ENCODE results near the gene NAA38. TPM values are rescaled to one million over a fixed set of nuclear protein-coding genes. Genes with fewer than 3 reads are reported as not detected.

Gene NAA38
- polyA plus RNA-seq, 1 donor (not counting 4 experiments of a cell fraction or from before 2014, with no cell fraction given): 70.9 TPM

DNA sequence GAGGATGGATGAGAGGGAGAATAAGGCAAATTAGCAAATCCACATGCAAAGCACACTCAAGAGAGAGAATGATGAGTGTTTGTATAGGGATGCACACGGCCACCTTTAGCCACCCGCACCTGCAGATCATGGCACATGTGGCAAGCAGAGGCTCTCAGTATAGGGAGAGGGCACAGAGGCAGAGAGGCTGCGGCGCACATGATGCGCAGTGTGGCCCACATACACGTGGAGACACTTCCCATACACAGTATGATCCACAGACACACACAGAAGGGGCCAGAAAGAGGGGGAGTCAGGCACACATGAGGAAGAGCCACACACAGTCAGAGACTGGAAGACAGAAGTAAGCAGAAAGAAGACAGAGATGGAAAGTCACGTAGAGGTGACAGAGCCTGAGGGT is 24.7 kb upstream of the NAA38 start:
- Histone ChIP-seq H3K9ac (ENCODE audit: control insufficient read depth, extremely low read depth, insufficient read depth, low read length) (peak overlapping the region; percentile 19), H3K79me2 (ENCODE audit: control insufficient read depth, insufficient read depth, low read length) (peaks cover 9% of the 10 kb centered on the region), H3K9me3 (ENCODE audit: control insufficient read depth, low read depth, low read length) (no peaks in the 10 kb centered on the region), H4K20me1 (ENCODE audit: control insufficient read depth, extremely low read depth, insufficient read depth, low read length) (no peaks in the 10 kb centered on the region), H3K27me3 (ENCODE audit: control insufficient read depth, extremely low read depth, insufficient read depth, low read length) (no peaks in the 10 kb centered on the region), H3K27ac (ENCODE audit: control insufficient read depth, insufficient read depth, low read length) (no peak overlapping the region), H3K4me1 (ENCODE audit: control insufficient read depth, extremely low read depth, insufficient read depth, low read length) (peaks cover 25% of the 10 kb centered on the region), H3K4me2 (ENCODE audit: control insufficient read depth, extremely low read depth, insufficient read depth, low read depth, low read length) (peak overlapping the region; percentile 17), H3K4me3 (ENCODE audit: control insufficient read depth in 2 of 3, extremely low read depth in 1 of 3, insufficient read depth in 2 of 3, low read depth in 1 of 3, low read length in 3 of 3) (no peak overlapping the region), H2AFZ (ENCODE audit: control insufficient read depth, low read length) (no peak overlapping the region), H3K9me1 (ENCODE audit: control insufficient read depth, extremely low read depth, insufficient read depth, low read length) (no peaks in the 10 kb centered on the region), H3K36me3 (ENCODE audit: control insufficient read depth in 2 of 2, extremely low read depth in 1 of 2, insufficient read depth in 2 of 2, low read length in 2 of 2) (peaks cover 6 to 12% of the 10 kb centered on the region in 2 experiments)
- dilution Hi-C loops (cut with MboI; ENCODE audit: extremely low pct_ligation_motif_present, low sequenced_read_pairs): no loop called here
- no peak for DNase-seq (ENCODE audit: low read depth, low spot score)
- FAIRE-seq: no peak
- TF ChIP-seq CTCF (optimal IDR thresholded peaks at IDR 0.05 in 1 of 3, IDR thresholded peaks at IDR 0.05 in 1 of 3, conservative IDR thresholded peaks at IDR 0.05 in 1 of 3; ENCODE audit: extremely low read depth in 1 of 3, insufficient read depth in 2 of 3, low read length in 3 of 3) (no peak), EZH2 (IDR thresholded peaks at IDR 0.05; ENCODE audit: low read length) (no peak)

DNA sequence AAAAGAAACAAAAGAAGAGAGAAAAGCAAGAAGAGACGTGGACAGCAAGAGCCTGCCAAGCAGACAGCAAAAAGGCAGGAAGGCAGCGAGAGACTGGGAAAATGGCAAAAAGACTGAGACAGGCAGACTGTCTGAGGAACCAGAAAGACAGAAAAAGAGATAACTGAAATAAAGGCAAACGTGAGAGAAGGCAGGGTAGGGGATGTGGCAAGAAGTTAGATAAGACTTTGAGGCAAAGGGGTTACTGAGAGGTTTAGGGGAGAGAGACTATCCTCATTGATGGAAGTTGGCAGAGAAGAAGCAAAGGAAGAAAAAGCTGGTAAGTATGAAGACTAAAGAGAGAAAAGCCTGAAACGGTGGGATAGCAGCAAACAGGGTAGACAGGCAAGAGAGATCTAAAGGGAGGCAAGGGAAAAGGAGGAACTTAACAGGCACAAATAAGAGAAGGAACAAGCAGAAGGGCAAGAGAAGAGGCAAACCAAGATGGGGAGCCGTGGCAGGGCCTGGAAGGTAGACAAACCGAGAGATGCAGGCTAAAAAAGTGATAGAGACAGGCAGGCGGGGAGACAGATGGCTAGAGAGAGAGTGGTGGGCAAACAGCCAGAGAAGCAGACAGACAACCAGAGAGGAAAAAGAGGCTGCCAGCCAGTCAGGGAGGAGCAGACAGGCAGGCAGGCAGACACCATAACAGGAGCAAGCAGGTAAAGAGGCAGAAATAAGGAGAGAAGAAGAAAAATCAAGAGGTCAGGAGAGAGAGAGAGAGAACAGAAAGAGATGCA is 24.1 kb upstream of the NAA38 start:
- Histone ChIP-seq H4K20me1 (ENCODE audit: control insufficient read depth, extremely low read depth, insufficient read depth, low read length) (no peaks in the 10 kb centered on the region), H3K27me3 (ENCODE audit: control insufficient read depth, extremely low read depth, insufficient read depth, low read length) (no peaks in the 10 kb centered on the region), H3K9ac (ENCODE audit: control insufficient read depth, extremely low read depth, insufficient read depth, low read length) (no peak overlapping the region), H3K9me1 (ENCODE audit: control insufficient read depth, extremely low read depth, insufficient read depth, low read length) (no peaks in the 10 kb centered on the region), H3K4me1 (ENCODE audit: control insufficient read depth, extremely low read depth, insufficient read depth, low read length) (peaks cover 20% of the 10 kb centered on the region), H3K79me2 (ENCODE audit: control insufficient read depth, insufficient read depth, low read length) (peaks cover 9% of the 10 kb centered on the region), H3K36me3 (ENCODE audit: control insufficient read depth in 2 of 2, extremely low read depth in 1 of 2, insufficient read depth in 2 of 2, low read length in 2 of 2) (peaks cover 6 to 12% of the 10 kb centered on the region in 2 experiments), H3K9me3 (ENCODE audit: control insufficient read depth, low read depth, low read length) (no peaks in the 10 kb centered on the region), H3K4me2 (ENCODE audit: control insufficient read depth, extremely low read depth, insufficient read depth, low read depth, low read length) (no peak overlapping the region), H2AFZ (ENCODE audit: control insufficient read depth, low read length) (no peak overlapping the region), H3K4me3 (ENCODE audit: control insufficient read depth in 2 of 3, extremely low read depth in 1 of 3, insufficient read depth in 2 of 3, low read depth in 1 of 3, low read length in 3 of 3) (no peak overlapping the region), H3K27ac (ENCODE audit: control insufficient read depth, insufficient read depth, low read length) (no peak overlapping the region)
- dilution Hi-C loops (cut with MboI; ENCODE audit: extremely low pct_ligation_motif_present, low sequenced_read_pairs): no loop called here
- TF ChIP-seq CTCF (optimal IDR thresholded peaks at IDR 0.05 in 1 of 3, IDR thresholded peaks at IDR 0.05 in 1 of 3, conservative IDR thresholded peaks at IDR 0.05 in 1 of 3; ENCODE audit: extremely low read depth in 1 of 3, insufficient read depth in 2 of 3, low read length in 3 of 3) (no peak), EZH2 (IDR thresholded peaks at IDR 0.05; ENCODE audit: low read length) (no peak)
- FAIRE-seq (no peak), DNase-seq (ENCODE audit: low read depth, low spot score) (no peak)
